WTC11 (cell line): ENCODE results near the gene CMBL. TPM values are rescaled to one million over a fixed set of nuclear protein-coding genes. Genes with fewer than 3 reads are reported as not detected.

Source experiments
- ATF6 ChIP-seq: sonication (generic); formaldehyde crosslinking; IDR thresholded peaks from 2 replicates; pipeline ENCODE4 v1.8.1; 2023; ENCODE audit warnings: mild to moderate bottlenecking, missing genetic modification reagents
- CREM ChIP-seq: sonication (generic); formaldehyde crosslinking; IDR thresholded peaks from 2 replicates; pipeline ENCODE4 v1.8.1; 2022; ENCODE audit warnings: mild to moderate bottlenecking, missing genetic modification reagents, moderate library complexity
- E2F1 ChIP-seq: sonication (generic); formaldehyde crosslinking; IDR thresholded peaks from 2 replicates; pipeline ENCODE4 v1.8.0; 2022; ENCODE audit warnings: mild to moderate bottlenecking, missing genetic modification reagents
- FOXK1 ChIP-seq: sonication (generic); formaldehyde crosslinking; IDR thresholded peaks from 2 replicates; pipeline ENCODE4 v1.8.0; 2022; ENCODE audit warnings: mild to moderate bottlenecking, moderate library complexity, missing genetic modification reagents
- GABPB1 ChIP-seq: sonication (generic); formaldehyde crosslinking; IDR thresholded peaks from 2 replicates; pipeline ENCODE4 v1.8.1; 2023; ENCODE audit warnings: mild to moderate bottlenecking, missing genetic modification reagents
- GRHL2 ChIP-seq: fragments of 250-450 bp; sonication (Bioruptor Pico); IDR thresholded peaks from 2 replicates; pipeline ENCODE4 v1.8.0; 2022; ENCODE audit warnings: mild to moderate bottlenecking, moderate library complexity; ENCODE audit not compliant: insufficient replicate concordance, severe bottlenecking
- GTF2I ChIP-seq: fragments of 250-450 bp; sonication (Bioruptor Pico); conservative IDR thresholded peaks from 2 replicates; pipeline ENCODE4 v1.4.0; 2021; ENCODE audit warnings: mild to moderate bottlenecking
- KAT7 ChIP-seq: sonication (generic); formaldehyde crosslinking; IDR thresholded peaks from 2 replicates; pipeline ENCODE4 v1.8.1; 2023; ENCODE audit warnings: missing genetic modification reagents, mild to moderate bottlenecking, borderline replicate concordance
- NFYB ChIP-seq: sonication (generic); formaldehyde crosslinking; conservative IDR thresholded peaks from 2 replicates; pipeline ENCODE4 v1.8.0; 2022; ENCODE audit warnings: low read depth, missing genetic modification reagents
- NR2C2 ChIP-seq: sonication (generic); formaldehyde crosslinking; IDR thresholded peaks from 2 replicates; pipeline ENCODE4 v1.8.0; 2022; ENCODE audit warnings: mild to moderate bottlenecking, missing genetic modification reagents
- SMAD3 ChIP-seq: sonication (generic); formaldehyde crosslinking; IDR thresholded peaks from 2 replicates; pipeline ENCODE4 v1.8.0; 2022; ENCODE audit warnings: missing genetic modification reagents, mild to moderate bottlenecking, borderline replicate concordance
- SMAD4 ChIP-seq: sonication (generic); formaldehyde crosslinking; IDR thresholded peaks from 2 replicates; pipeline ENCODE4 v1.8.0; 2022; ENCODE audit warnings: mild to moderate bottlenecking, missing genetic modification reagents
- SP1 ChIP-seq: sonication (generic); formaldehyde crosslinking; conservative IDR thresholded peaks from 2 replicates; pipeline ENCODE4 v1.8.1; 2022; ENCODE audit warnings: missing genetic modification reagents
- TCF7 ChIP-seq: sonication (generic); formaldehyde crosslinking; IDR thresholded peaks from 2 replicates; pipeline ENCODE4 v1.8.0; 2022; ENCODE audit warnings: mild to moderate bottlenecking, low read depth, missing genetic modification reagents, moderate library complexity
- TEAD1 ChIP-seq: sonication (generic); formaldehyde crosslinking; IDR thresholded peaks from 2 replicates; pipeline ENCODE4 v1.8.0; 2022; ENCODE audit warnings: mild to moderate bottlenecking, missing genetic modification reagents
- TP53 ChIP-seq: sonication (generic); formaldehyde crosslinking; IDR thresholded peaks from 2 replicates; pipeline ENCODE4 v1.8.1; 2023; ENCODE audit warnings: mild to moderate bottlenecking, missing genetic modification reagents
- ZBTB21 ChIP-seq: sonication (generic); formaldehyde crosslinking; IDR thresholded peaks from 2 replicates; pipeline ENCODE4 v1.8.1; 2023; ENCODE audit warnings: mild to moderate bottlenecking, missing genetic modification reagents, borderline replicate concordance
- ZBTB43 ChIP-seq: sonication (generic); formaldehyde crosslinking; IDR thresholded peaks from 2 replicates; pipeline ENCODE4 v1.8.1; 2023; ENCODE audit warnings: mild to moderate bottlenecking, missing genetic modification reagents
- ZMAT4 ChIP-seq: fragments of 250-450 bp; sonication (Bioruptor Pico); IDR thresholded peaks from 2 replicates; pipeline ENCODE4 v1.9.0; 2021; ENCODE audit warnings: mild to moderate bottlenecking
- ZNF317 ChIP-seq: sonication (generic); formaldehyde crosslinking; IDR thresholded peaks from 2 replicates; pipeline ENCODE4 v1.8.1; 2023; ENCODE audit warnings: low read depth, mild to moderate bottlenecking, moderate library complexity, missing genetic modification reagents, borderline replicate concordance
- ZNF425 ChIP-seq: fragments of 250-450 bp; sonication (Bioruptor Pico); conservative IDR thresholded peaks from 2 replicates; pipeline ENCODE4 v1.9.0; 2021; ENCODE audit warnings: mild to moderate bottlenecking
- total RNA-seq: library from RNA; stranded (reverse); gene quantifications from 3 replicates; pipeline ENCODE4 v1.2.3, GENCODE V29; 2021
- TF ChIP-seq, protein P1 (sequence below): fragments of 200-600 bp; IDR thresholded peaks from 2 replicates; pipeline ENCODE4 v1.8.0; 2022; ENCODE audit warnings: antibody characterized with exemption
- TF ChIP-seq, protein P2 (sequence below): fragments of 250-450 bp; sonication (Bioruptor Pico); IDR thresholded peaks from 2 replicates; pipeline ENCODE4 v1.9.0; 2021; ENCODE audit warnings: mild to moderate bottlenecking
- TF ChIP-seq, protein P3 (sequence below): sonication (generic); formaldehyde crosslinking; IDR thresholded peaks from 2 replicates; pipeline ENCODE4 v1.8.1; 2022; ENCODE audit warnings: low read depth, missing genetic modification reagents, borderline replicate concordance

The CMBL gene
- total RNA-seq, 1 experiment from 2014 or later = 34.0 TPM

DNA sequence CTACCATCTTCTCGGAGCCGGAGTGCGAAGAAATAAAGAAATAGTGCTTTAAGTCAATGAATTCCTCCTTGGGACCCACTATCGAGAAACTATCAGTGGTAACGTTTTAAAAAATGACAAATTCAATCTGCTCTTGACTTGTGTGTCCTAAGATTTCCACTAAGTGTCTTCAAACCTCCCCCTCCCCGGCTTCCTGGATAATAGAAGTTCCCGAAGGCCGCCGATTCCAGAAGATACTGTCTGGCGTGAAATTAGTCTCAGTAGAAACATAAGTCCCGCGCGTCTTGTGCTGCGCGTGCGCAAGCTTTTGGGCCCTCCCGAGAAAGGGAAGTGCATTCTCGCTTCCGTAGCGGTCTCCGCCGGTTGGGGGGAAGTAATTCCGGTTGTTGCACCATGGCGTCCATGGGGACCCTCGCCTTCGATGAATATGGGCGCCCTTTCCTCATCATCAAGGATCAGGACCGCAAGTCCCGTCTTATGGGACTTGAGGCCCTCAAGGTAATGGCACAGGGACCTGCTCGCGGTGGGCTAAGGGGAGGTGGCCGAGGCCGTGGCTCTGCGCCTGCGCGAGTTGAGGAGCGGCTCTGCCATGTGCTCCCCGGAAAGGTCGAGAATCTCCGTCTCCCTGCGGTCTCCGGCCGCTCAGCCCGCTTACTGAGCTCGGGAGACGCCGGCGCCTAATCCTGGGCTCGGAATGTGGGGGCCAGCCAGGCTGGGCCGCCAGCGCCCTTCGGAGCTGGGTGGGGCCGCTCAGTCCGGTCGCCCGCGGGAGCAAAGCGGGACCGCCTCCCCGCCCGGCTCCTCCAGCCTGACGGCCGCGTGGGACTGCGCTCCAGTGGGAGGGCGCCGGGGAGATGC lies 57.5 kb downstream of the CMBL start, which contains the start of gene CCT5 (continued):
- no peak for TF ChIP-seq ZNF425 (CRISPR knock-in tag)
- no peak for TF ChIP-seq GRHL2 (CRISPR knock-in tag)
- TF ChIP-seq NR2C2 (CRISPR knock-in tag) = no peak
- TF ChIP-seq ZBTB21 (CRISPR knock-in tag) = no peak
- no peak for TF ChIP-seq ATF6 (CRISPR knock-in tag)
- TF ChIP-seq NFYB = no peak
- TF ChIP-seq ZBTB43 (CRISPR knock-in tag) = no peak
- no peak for TF ChIP-seq E2F1 (CRISPR knock-in tag)
- no peak; the same call in 1 of the 2 replicates for TF ChIP-seq SMAD3 (CRISPR knock-in tag)
- 0 out of 2 replicates have a peak, but pooled peaks have one; percentile 62 for TF ChIP-seq KAT7
- TF ChIP-seq FOXK1 (CRISPR knock-in tag) = peak; percentile 81
- no peak for TF ChIP-seq TCF7 (CRISPR knock-in tag)
- peak; percentile 44 for TF ChIP-seq TEAD1 (CRISPR knock-in tag)
- no peak for TF ChIP-seq SMAD4 (CRISPR knock-in tag)
- peak; percentile 85 for TF ChIP-seq GABPB1
- TF ChIP-seq, protein P1, sequence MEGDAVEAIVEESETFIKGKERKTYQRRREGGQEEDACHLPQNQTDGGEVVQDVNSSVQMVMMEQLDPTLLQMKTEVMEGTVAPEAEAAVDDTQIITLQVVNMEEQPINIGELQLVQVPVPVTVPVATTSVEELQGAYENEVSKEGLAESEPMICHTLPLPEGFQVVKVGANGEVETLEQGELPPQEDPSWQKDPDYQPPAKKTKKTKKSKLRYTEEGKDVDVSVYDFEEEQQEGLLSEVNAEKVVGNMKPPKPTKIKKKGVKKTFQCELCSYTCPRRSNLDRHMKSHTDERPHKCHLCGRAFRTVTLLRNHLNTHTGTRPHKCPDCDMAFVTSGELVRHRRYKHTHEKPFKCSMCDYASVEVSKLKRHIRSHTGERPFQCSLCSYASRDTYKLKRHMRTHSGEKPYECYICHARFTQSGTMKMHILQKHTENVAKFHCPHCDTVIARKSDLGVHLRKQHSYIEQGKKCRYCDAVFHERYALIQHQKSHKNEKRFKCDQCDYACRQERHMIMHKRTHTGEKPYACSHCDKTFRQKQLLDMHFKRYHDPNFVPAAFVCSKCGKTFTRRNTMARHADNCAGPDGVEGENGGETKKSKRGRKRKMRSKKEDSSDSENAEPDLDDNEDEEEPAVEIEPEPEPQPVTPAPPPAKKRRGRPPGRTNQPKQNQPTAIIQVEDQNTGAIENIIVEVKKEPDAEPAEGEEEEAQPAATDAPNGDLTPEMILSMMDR = no peak
- no peak for TF ChIP-seq ZMAT4
- TF ChIP-seq TP53 = no peak
- no peak; the same call in 1 of the 2 replicates for TF ChIP-seq CREM (CRISPR knock-in tag)
- peak; percentile 42; the same call in 1 of the 2 replicates for TF ChIP-seq SP1
- no peak for TF ChIP-seq ZNF317 (CRISPR knock-in tag)
- TF ChIP-seq, protein P2, sequence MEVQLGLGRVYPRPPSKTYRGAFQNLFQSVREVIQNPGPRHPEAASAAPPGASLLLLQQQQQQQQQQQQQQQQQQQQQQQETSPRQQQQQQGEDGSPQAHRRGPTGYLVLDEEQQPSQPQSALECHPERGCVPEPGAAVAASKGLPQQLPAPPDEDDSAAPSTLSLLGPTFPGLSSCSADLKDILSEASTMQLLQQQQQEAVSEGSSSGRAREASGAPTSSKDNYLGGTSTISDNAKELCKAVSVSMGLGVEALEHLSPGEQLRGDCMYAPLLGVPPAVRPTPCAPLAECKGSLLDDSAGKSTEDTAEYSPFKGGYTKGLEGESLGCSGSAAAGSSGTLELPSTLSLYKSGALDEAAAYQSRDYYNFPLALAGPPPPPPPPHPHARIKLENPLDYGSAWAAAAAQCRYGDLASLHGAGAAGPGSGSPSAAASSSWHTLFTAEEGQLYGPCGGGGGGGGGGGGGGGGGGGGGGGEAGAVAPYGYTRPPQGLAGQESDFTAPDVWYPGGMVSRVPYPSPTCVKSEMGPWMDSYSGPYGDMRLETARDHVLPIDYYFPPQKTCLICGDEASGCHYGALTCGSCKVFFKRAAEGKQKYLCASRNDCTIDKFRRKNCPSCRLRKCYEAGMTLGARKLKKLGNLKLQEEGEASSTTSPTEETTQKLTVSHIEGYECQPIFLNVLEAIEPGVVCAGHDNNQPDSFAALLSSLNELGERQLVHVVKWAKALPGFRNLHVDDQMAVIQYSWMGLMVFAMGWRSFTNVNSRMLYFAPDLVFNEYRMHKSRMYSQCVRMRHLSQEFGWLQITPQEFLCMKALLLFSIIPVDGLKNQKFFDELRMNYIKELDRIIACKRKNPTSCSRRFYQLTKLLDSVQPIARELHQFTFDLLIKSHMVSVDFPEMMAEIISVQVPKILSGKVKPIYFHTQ (CRISPR knock-in tag) = no peak
- TF ChIP-seq GTF2I (CRISPR knock-in tag) = no peak
- TF ChIP-seq, protein P3, sequence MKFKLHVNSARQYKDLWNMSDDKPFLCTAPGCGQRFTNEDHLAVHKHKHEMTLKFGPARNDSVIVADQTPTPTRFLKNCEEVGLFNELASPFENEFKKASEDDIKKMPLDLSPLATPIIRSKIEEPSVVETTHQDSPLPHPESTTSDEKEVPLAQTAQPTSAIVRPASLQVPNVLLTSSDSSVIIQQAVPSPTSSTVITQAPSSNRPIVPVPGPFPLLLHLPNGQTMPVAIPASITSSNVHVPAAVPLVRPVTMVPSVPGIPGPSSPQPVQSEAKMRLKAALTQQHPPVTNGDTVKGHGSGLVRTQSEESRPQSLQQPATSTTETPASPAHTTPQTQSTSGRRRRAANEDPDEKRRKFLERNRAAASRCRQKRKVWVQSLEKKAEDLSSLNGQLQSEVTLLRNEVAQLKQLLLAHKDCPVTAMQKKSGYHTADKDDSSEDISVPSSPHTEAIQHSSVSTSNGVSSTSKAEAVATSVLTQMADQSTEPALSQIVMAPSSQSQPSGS (CRISPR knock-in tag) = no peak
